Fibroblast of lung (primary cell): ENCODE data around the gene MPP3. TPM values are rescaled to one million over a fixed set of nuclear protein-coding genes. Genes with fewer than 3 reads are reported as not detected.

Experiments
- DNase-seq, 2 donors: peaks; one replicate each; pipeline versions ENCODE4 v3.0.0 to v3.0.0-alpha.2; 2010; ENCODE audit warnings: low read depth in 2 of 2
- H2AFZ ChIP-seq: 2 replicates; pipeline ENCODE4 v1.5.1; 2012; ENCODE audit warnings: low read length, control low read depth, inconsistent platforms
- H3K27ac ChIP-seq: 2 replicates; pipeline ENCODE4 v1.5.1; 2011; ENCODE audit warnings: low read length, control low read depth; ENCODE audit not compliant: insufficient read depth
- H3K27me3 ChIP-seq: 2 replicates; pipeline ENCODE4 v1.5.1; 2011; ENCODE audit warnings: mild to moderate bottlenecking, low read length; ENCODE audit not compliant: control insufficient read depth, insufficient read depth
- H3K36me3 ChIP-seq: 2 replicates; pipeline ENCODE4 v1.5.1; 2011; ENCODE audit warnings: low read length; ENCODE audit not compliant: control insufficient read depth, insufficient read depth
- H3K4me1 ChIP-seq: 2 replicates; pipeline ENCODE4 v1.5.1; 2011; ENCODE audit warnings: low read length; ENCODE audit not compliant: control insufficient read depth, insufficient read depth; ENCODE audit errors: extremely low read depth
- H3K4me2 ChIP-seq: 2 replicates; pipeline ENCODE4 v1.5.1; 2011; ENCODE audit warnings: low read length, control low read depth; ENCODE audit not compliant: insufficient read depth; ENCODE audit errors: extremely low read depth
- H3K4me3 ChIP-seq, 4 experiments: fragments of 200-600 bp in 1 of 4; sonication (generic) in 1 of 4; replicated peaks in 1 of 4; 2 replicates each; pipeline ENCODE4 v1.5.1; 2011 to 2016; ENCODE audit warnings: low read length in 4 of 4, low read depth in 3 of 4, mild to moderate bottlenecking in 3 of 4, control low read depth in 2 of 4, inconsistent platforms in 1 of 4, mixed read lengths in 1 of 4; ENCODE audit not compliant: insufficient read depth in 1 of 4; ENCODE audit errors: control extremely low read depth in 1 of 4
- H3K79me2 ChIP-seq: 2 replicates; pipeline ENCODE4 v1.5.1; 2012; ENCODE audit warnings: mild to moderate bottlenecking, low read length, inconsistent platforms; ENCODE audit not compliant: control insufficient read depth, insufficient read depth
- H3K9ac ChIP-seq: 2 replicates; pipeline ENCODE4 v1.5.1; 2011; ENCODE audit warnings: mild to moderate bottlenecking, low read length, control low read depth; ENCODE audit not compliant: insufficient read depth
- H3K9me3 ChIP-seq: 2 replicates; pipeline ENCODE4 v1.5.1; 2012; ENCODE audit warnings: low read depth, low read length; ENCODE audit not compliant: control insufficient read depth, insufficient read depth
- H4K20me1 ChIP-seq: 2 replicates; pipeline ENCODE4 v1.5.1; 2011; ENCODE audit warnings: low read length; ENCODE audit not compliant: control insufficient read depth, insufficient read depth; ENCODE audit errors: extremely low read depth
- CTCF ChIP-seq, 2 donors: IDR thresholded peaks in 1 of 2; conservative IDR thresholded peaks in 1 of 2; 1 replicate in 1 of 2; 2 replicates in 1 of 2; pipeline ENCODE4 v1.5.1; 2011 to 2012; ENCODE audit warnings: low read length in 2 of 2, control low read depth in 1 of 2, inconsistent platforms in 1 of 2, low read depth in 1 of 2, mild to moderate bottlenecking in 1 of 2
- EZH2 ChIP-seq: IDR thresholded peaks from 2 replicates; pipeline ENCODE4 v1.5.1; 2012; ENCODE audit warnings: low read length, control low read depth, mild to moderate bottlenecking; ENCODE audit errors: missing control alignments
- polyA plus RNA-seq, 2 donors: library from polyadenylated mRNA; depleted of rRNA in 1 of 2; stranded (reverse) in 1 of 2; unstranded in 1 of 2; fragments of >200 nt; gene quantifications; 2 replicates each; pipeline ENCODE4 v1.2.1, GENCODE V29; 2011 to 2012; ENCODE audit warnings: missing spikeins in 1 of 2
- total RNA-seq: library from RNA; depleted of rRNA; stranded (reverse); fragments of >200 nt; gene quantifications from 2 replicates; pipeline ENCODE4 v1.2.1, GENCODE V29; 2014

The MPP3 gene
- total and polyA plus RNA-seq, 2 donors (not counting 1 experiment from before 2014, with no cell fraction given), result 4.6 to 6.9 TPM

GRCh38 chr17:43788540-43788939 lies 44.4 kb downstream of the MPP3 start:
- H3K4me2 ChIP-seq, result no peak overlapping the region
- H3K4me1 ChIP-seq, result peaks cover 4% of the 10 kb centered on the region
- no peak overlapping the region for H3K9ac ChIP-seq
- no peaks in the 10 kb centered on the region for H3K27me3 ChIP-seq
- H4K20me1 ChIP-seq, result no peaks in the 10 kb centered on the region
- no peaks in the 10 kb centered on the region for H3K79me2 ChIP-seq
- H3K9me3 ChIP-seq, result no peaks in the 10 kb centered on the region
- DNase-seq, result no peak
- H3K27ac ChIP-seq, result no peak overlapping the region
- H3K4me3 ChIP-seq, result no peak overlapping the region
- no peaks in the 10 kb centered on the region for H3K36me3 ChIP-seq
- TF ChIP-seq EZH2 (no peak), CTCF (conservative IDR thresholded peaks at IDR 0.05 in 1 of 2, IDR thresholded peaks at IDR 0.05 in 1 of 2; ENCODE audit: low read depth in 1 of 2, low read length in 2 of 2) (no peak)
- H2AFZ ChIP-seq, result no peak overlapping the region

GRCh38 chr17:43787728-43788127 lies 45.2 kb downstream of the MPP3 start:
- Histone ChIP-seq H3K4me3 (no peak overlapping the region), H3K36me3 (no peaks in the 10 kb centered on the region), H4K20me1 (no peaks in the 10 kb centered on the region), H3K9me3 (no peaks in the 10 kb centered on the region), H3K4me1 (peaks cover 4% of the 10 kb centered on the region), H3K9ac (no peak overlapping the region), H3K79me2 (no peaks in the 10 kb centered on the region), H3K4me2 (no peak overlapping the region), H2AFZ (no peak overlapping the region), H3K27ac (no peak overlapping the region), H3K27me3 (no peaks in the 10 kb centered on the region)
- DNase-seq, result peak in 1 of 2 donors; percentile 15
- TF ChIP-seq CTCF (conservative IDR thresholded peaks at IDR 0.05 in 1 of 2, IDR thresholded peaks at IDR 0.05 in 1 of 2; ENCODE audit: low read depth in 1 of 2, low read length in 2 of 2) (no peak), EZH2 (no peak)

- Histone ChIP-seq H3K4me3 (no peak overlapping the region), H3K9me3 (no peaks in the 10 kb centered on the region), H3K9ac (no peak overlapping the region), H3K79me2 (no peaks in the 10 kb centered on the region), H3K27me3 (peaks cover 3% of the 10 kb centered on the region), H3K4me1 (peaks cover 4% of the 10 kb centered on the region), H2AFZ (peak overlapping the region; percentile 8), H4K20me1 (no peaks in the 10 kb centered on the region), H3K36me3 (no peaks in the 10 kb centered on the region), H3K4me2 (peak overlapping the region; percentile 15), H3K27ac (no peak overlapping the region)
- DNase-seq, result peak; percentile 53 to 87
- TF ChIP-seq CTCF (conservative IDR thresholded peaks at IDR 0.05 in 1 of 2, IDR thresholded peaks at IDR 0.05 in 1 of 2; ENCODE audit: low read depth in 1 of 2, low read length in 2 of 2) (no peak), EZH2 (no peak)
Measured at GRCh38 chr17:43784628-43785101, 48.3 kb downstream of the MPP3 start.
